CD4-positive, alpha-beta T cell treated with Interleukin-15 for 1 hour (primary cell): ENCODE results near the gene STMP1.

Experiments used
- DNase-seq: peaks from one replicate; pipeline ENCODE4 v3.0.0-alpha.2; 2020

The STMP1 gene

GRCh38 chr7:135704074-135704473, 41.8 kb downstream of the STMP1 start:
- no peak for DNase-seq

- DNase-seq, result no peak
Observed at GRCh38 chr7:135704698-135705097, 42.4 kb downstream of the STMP1 start.

GRCh38 chr7:135706038-135706742, 43.9 kb downstream of the STMP1 start:
- no peak for DNase-seq

GRCh38 chr7:135706858-135707569, 44.7 kb downstream of the STMP1 start:
- no peak for DNase-seq

GRCh38 chr7:135707570-135707966, 45.3 kb downstream of the STMP1 start:
- no peak for DNase-seq

GRCh38 chr7:135708041-135708440, 45.7 kb downstream of the STMP1 start:
- no peak for DNase-seq

- DNase-seq, result no peak
Observed at GRCh38 chr7:135709508-135709907, 47.2 kb downstream of the STMP1 start.

- no peak for DNase-seq
Observed at GRCh38 chr7:135710417-135711138, 48.3 kb downstream of the STMP1 start.

- DNase-seq, result no peak
Observed at GRCh38 chr7:135711139-135711469, 48.8 kb downstream of the STMP1 start.

GRCh38 chr7:135712182-135712782, 50.0 kb downstream of the STMP1 start:
- no peak for DNase-seq

- no peak for DNase-seq
Observed at GRCh38 chr7:135712796-135713195, 50.5 kb downstream of the STMP1 start.

GRCh38 chr7:135713836-135714470, 51.6 kb downstream of the STMP1 start:
- DNase-seq, result no peak

- no peak for DNase-seq
Observed at GRCh38 chr7:135714534-135715009, 52.3 kb downstream of the STMP1 start.

GRCh38 chr7:135715055-135715522, 52.8 kb downstream of the STMP1 start:
- no peak for DNase-seq

GRCh38 chr7:135715673-135716072, 53.4 kb downstream of the STMP1 start:
- no peak for DNase-seq

- DNase-seq, result no peak
Observed at GRCh38 chr7:135716677-135717238, 54.4 kb downstream of the STMP1 start.

- DNase-seq, result no peak
Observed at GRCh38 chr7:135717693-135718092, 55.4 kb downstream of the STMP1 start.

GRCh38 chr7:135718219-135718618, 55.9 kb downstream of the STMP1 start:
- DNase-seq, result no peak

GRCh38 chr7:135718794-135719437, 56.6 kb downstream of the STMP1 start:
- no peak for DNase-seq

- DNase-seq, result no peak
Observed at GRCh38 chr7:135719688-135720087, 57.4 kb downstream of the STMP1 start.

GRCh38 chr7:135721198-135721820, 59.0 kb downstream of the STMP1 start:
- DNase-seq, result no peak
